Inflammatory macrophage (primary cell): ENCODE results near the gene NDUFA6.

ENCODE experiments used
- DNase-seq, 2 donors: peaks; one replicate each; pipeline ENCODE4 v3.0.0-alpha.2; 2020 to 2022

The NDUFA6 gene

GRCh38 chr22:42070517-42071422 is 19.8 kb downstream of the NDUFA6 start, which contains the start of gene NAGA:
Gene NAGA (minus strand): TSS chr22:42070812. CDS start chr22:42070297, 515 bp downstream.
- peak; percentile 98 for DNase-seq

DNA sequence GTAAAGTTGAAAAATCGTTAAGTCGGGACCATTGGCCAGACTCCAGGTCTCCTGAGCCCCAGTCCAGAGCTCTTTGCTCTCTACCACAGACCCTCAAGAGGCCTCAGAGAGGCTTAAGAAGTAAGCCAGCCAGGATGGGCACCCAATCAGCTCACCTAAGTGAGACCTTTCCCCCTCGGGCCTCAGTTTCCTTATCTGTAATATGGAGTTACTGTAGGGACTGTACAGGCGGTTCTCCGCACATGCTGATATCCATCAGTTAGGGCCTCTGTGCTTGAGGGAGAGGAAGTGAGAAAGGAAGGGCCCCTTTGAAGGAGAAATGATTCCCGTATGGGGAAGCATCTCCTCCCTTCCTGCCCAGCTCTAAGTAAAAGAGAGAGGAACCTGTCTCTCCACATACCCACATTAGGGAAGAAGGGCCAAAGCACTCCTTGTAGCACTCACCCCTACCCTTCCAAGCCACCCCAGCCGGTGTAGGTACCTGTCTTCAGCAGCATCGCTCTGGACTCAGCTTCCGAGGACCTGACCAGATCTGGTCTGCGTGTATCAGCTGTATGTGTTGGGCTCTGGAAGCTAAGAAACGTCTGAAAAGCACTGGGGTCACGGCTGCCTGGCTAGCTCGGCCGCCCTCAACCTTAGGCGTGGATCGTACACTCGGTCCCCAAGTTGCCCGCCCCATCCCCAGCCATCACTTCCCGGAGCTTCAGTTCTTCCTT is 20.6 kb downstream of the NDUFA6 start:
- DNase-seq, result peak; percentile 68 to 73

- no peak for DNase-seq
Observed at GRCh38 chr22:42068291-42068690, 22.3 kb downstream of the NDUFA6 start.

DNA sequence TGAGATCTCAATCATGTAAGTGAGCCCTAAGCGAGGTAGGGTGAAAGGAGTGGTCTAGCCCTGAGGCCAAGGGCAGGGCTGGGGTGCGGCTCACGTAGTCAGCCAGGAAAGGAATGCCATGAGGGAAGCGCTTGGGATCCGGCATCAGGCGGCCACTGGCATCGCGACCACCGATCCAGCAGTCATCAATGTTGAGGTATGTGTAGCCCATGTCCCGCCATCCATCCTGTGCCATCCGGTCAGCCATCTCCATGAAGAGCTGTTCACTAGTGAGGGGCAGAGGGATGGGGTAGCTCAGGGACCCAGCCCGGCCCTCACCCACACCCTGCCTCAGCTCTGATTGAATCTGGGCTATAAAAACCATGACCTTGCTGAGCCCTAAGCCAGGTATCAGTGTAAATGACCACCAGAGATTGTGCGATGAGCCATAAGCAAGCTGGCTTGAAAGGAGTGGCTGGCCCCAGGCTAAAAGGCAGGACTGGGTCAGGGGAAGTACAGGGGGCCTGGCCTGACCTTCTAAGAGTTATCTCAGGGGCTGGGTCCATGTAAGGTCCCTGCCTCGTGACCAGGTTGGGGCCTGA is 22.8 kb downstream of the NDUFA6 start:
- no peak for DNase-seq

GRCh38 chr22:42066937-42067336 is 23.6 kb downstream of the NDUFA6 start:
- no peak for DNase-seq

GRCh38 chr22:42066126-42066761 is 24.3 kb downstream of the NDUFA6 start:
- DNase-seq, result no peak

DNA sequence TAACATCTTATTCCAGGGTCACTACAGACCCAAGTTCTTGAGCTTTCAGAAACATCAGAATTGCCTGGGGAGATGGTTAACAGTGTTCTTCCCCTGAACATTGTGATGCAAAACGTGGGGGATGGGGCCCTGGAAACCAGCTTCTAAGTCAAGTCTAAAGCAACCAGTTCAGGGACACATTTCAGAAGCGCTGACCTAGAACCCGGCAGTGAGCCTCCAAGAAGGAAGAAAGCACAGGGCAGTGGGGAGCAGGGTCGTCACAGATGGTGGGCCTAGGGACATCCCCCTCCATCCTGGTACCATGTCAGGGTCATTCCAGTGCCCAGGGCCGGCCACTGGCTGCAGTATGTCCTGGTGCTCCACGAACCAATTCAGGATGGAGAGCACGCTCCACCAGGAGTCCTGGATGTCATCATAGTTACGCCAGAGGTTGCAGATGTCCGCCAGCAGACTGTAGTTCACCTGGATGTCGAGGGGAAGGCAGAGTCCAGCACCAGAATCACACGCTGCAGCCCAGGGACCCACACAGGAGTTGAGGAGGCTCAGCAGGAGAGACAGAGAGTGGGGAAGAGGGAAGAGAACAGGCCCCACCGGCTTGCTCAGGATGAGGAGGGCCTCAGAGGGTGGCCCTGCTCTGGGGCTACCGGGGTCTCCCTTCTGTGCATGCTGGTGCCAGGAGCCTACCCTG is 25.0 kb downstream of the NDUFA6 start:
- no peak for DNase-seq

GRCh38 chr22:42064629-42065028 is 25.9 kb downstream of the NDUFA6 start:
- DNase-seq, result no peak

GRCh38 chr22:42062506-42063170 is 27.9 kb downstream of the NDUFA6 start:
- DNase-seq, result no peak

GRCh38 chr22:42061041-42061440 is 29.5 kb downstream of the NDUFA6 start:
- no peak for DNase-seq

DNA sequence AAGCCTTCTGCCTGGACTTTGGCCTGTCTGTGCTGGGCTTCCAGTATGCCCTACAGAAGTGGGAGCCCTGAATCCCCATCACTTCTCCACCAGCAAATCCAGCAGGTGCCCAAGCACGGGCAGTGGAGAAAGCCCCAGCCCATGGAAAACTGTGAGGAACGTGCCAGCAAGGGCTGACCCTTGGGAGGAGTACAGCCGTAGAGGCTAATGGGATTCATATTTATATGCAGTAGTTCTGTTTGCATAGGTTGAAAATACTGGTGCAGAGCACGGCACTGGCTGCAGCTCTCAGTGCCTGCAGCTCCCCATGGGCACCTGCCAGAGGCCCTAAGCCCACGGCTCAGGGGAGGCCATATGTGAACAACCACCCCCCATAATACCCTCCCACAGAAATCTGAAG is 30.1 kb downstream of the NDUFA6 start:
- DNase-seq, result no peak

GRCh38 chr22:42056757-42057511 is 33.6 kb downstream of the NDUFA6 start:
- DNase-seq, result no peak

- DNase-seq, result no peak
Observed at GRCh38 chr22:42052765-42053164, 37.8 kb downstream of the NDUFA6 start.

- DNase-seq, result no peak
Observed at GRCh38 chr22:42050641-42051180, 39.9 kb downstream of the NDUFA6 start.

DNA sequence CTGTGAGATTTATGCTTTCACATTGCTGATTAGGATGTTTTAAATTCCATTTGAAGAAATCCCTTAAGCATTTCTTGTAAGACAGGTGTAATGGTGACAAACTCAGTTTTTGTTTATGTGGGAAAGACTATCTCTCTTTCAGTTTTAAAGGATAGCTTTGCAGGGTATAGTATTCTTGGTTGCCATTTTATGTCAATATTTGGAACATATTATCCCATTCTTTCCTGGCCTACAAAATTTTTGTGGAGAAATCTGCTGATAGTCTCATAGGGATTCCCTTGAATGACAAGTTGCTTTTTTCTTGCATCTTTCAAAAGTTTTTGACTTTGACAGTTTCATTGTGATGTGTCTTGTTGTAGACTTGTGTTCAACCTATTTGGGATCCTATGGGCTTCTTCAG is 48.8 kb downstream of the NDUFA6 start:
- no peak for DNase-seq

DNA sequence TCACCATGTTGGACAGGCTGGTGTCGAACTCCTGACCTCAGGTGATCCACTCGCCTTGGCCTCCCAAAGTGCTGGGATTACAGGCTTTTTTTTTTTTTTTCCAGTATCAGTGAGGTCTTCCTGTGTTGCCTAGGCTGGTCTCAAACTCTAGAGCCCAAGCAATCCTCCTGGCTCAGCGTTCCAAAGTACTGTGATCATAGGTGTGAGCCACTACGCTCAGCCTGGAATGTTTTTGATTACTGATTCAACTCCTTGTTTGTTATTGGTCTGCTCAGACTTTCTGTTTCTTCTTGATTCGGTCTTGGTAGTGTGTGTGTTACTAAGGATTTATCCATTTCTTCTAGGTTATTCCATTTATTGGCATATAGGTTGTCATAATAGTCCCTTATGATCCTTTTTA is 51.3 kb downstream of the NDUFA6 start:
- no peak for DNase-seq
